ENCODE measurements around the gene DMKN.

- TF ChIP-seq EZH2 (IDR thresholded peaks at IDR 0.05) = no peak
- no peak for TF ChIP-seq POLR2AphosphoS5 (IDR thresholded peaks at IDR 0.05; ENCODE audit: borderline replicate concordance, low read depth, low read length)
Observed at GRCh38 chr19:35519291-35519690, 5.8 kb upstream of the DMKN start.
